ENCODE results near the gene NR1D2.

Gene NR1D2

DNA sequence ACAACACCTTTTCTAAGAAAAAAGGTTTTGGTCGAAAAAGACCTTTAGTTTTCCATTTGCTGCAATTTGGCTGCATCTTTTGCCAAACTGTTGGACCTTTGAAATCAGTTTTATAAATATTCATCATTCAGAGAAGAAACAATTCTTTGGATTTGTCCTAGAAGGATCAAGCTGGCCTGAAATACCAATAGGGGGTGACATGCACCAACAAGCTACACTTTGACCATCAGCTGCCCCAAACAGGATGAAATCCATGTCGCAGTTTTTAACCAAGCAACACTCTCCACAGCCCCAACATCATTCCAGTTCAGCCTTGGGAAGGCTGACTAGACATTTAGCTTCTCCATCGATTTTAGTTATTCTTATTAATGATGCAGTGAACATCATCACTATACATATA is 18.4 kb upstream of the NR1D2 start:
- no peak overlapping the region for H3K9ac ChIP-seq (ENCODE audit: low read depth in 1 of 2, low read length in 2 of 2)
- H3K27ac ChIP-seq (ENCODE audit: low read depth, low read length) = no peak overlapping the region
- H3K4me1 ChIP-seq (ENCODE audit: control insufficient read depth in 1 of 2, insufficient read depth in 2 of 2, low read length in 2 of 2) = no peaks in the 10 kb centered on the region
- H3K9me3 ChIP-seq (ENCODE audit: control insufficient read depth in 1 of 2, low read length in 2 of 2) = no peaks in the 10 kb centered on the region
- no peaks in the 10 kb centered on the region for H3K27me3 ChIP-seq (ENCODE audit: control insufficient read depth in 1 of 2, insufficient read depth in 2 of 2, low read length in 2 of 2)
- H3K36me3 ChIP-seq (ENCODE audit: control insufficient read depth in 1 of 2, insufficient read depth in 2 of 2, low read length in 2 of 2) = no peaks in the 10 kb centered on the region
- no peak overlapping the region for H3K4me3 ChIP-seq (ENCODE audit: low read depth in 1 of 2, low read length in 2 of 2)

DNA sequence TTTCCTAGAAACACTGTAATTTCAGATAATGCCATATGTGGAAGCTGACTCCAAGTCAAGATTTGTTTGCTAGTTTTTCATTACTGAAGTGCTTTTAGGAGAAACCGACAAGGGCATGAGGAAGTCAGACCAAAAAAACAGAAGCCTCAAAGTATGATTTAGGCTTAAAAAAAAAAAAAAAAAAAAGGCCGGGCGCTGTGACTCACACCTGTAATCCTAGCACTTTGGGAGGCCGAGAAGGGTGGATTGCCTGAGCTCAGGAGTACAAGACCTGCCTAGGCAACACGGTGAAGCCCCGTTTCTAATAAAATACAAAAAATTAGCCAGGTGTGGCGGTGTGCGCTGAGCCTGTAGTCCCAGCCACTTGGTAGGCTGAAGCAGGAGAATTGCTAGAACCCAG is 16.6 kb upstream of the NR1D2 start:
- Histone ChIP-seq H3K27ac (ENCODE audit: low read depth, low read length) (no peak overlapping the region), H3K27me3 (ENCODE audit: control insufficient read depth in 1 of 2, insufficient read depth in 2 of 2, low read length in 2 of 2) (no peaks in the 10 kb centered on the region), H3K4me3 (ENCODE audit: low read depth in 1 of 2, low read length in 2 of 2) (no peak overlapping the region), H3K9ac (ENCODE audit: low read depth in 1 of 2, low read length in 2 of 2) (no peak overlapping the region), H3K4me1 (ENCODE audit: control insufficient read depth in 1 of 2, insufficient read depth in 2 of 2, low read length in 2 of 2) (no peaks in the 10 kb centered on the region), H3K36me3 (ENCODE audit: control insufficient read depth in 1 of 2, insufficient read depth in 2 of 2, low read length in 2 of 2) (no peaks in the 10 kb centered on the region), H3K9me3 (ENCODE audit: control insufficient read depth in 1 of 2, low read length in 2 of 2) (no peaks in the 10 kb centered on the region)

DNA sequence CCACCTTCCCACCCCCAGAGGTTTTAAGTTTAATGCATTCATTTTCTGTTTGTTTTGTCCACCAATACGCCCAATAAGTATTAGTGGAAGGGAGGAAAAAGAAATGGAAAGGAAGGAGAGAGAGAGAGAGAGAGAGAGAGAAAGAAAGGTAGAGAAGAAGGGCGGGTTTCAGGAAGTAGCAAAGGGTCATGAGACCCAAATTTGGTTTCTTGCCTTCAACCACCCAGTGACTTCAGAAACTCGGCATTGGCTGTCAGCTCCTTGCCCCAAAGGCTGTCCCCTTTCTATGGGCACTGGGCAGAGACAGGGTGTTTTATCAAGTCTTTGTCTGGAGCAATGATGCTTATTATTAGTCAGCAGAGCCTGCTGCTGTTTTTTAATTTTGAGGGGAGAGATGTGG is 13.5 kb upstream of the NR1D2 start:
- Histone ChIP-seq H3K36me3 (ENCODE audit: control insufficient read depth in 1 of 2, insufficient read depth in 2 of 2, low read length in 2 of 2) (no peaks in the 10 kb centered on the region), H3K9me3 (ENCODE audit: control insufficient read depth in 1 of 2, low read length in 2 of 2) (no peaks in the 10 kb centered on the region), H3K27me3 (ENCODE audit: control insufficient read depth in 1 of 2, insufficient read depth in 2 of 2, low read length in 2 of 2) (peaks cover 0 to 3% of the 10 kb centered on the region in 2 donors), H3K4me3 (ENCODE audit: low read depth in 1 of 2, low read length in 2 of 2) (no peak overlapping the region), H3K27ac (ENCODE audit: low read depth, low read length) (no peak overlapping the region), H3K4me1 (ENCODE audit: control insufficient read depth in 1 of 2, insufficient read depth in 2 of 2, low read length in 2 of 2) (no peaks in the 10 kb centered on the region), H3K9ac (ENCODE audit: low read depth in 1 of 2, low read length in 2 of 2) (no peak overlapping the region)

GRCh38 chr3:23932571-23932970 is 12.5 kb upstream of the NR1D2 start:
- Histone ChIP-seq H3K4me1 (ENCODE audit: control insufficient read depth in 1 of 2, insufficient read depth in 2 of 2, low read length in 2 of 2) (no peaks in the 10 kb centered on the region), H3K9me3 (ENCODE audit: control insufficient read depth in 1 of 2, low read length in 2 of 2) (no peaks in the 10 kb centered on the region), H3K36me3 (ENCODE audit: control insufficient read depth in 1 of 2, insufficient read depth in 2 of 2, low read length in 2 of 2) (no peaks in the 10 kb centered on the region), H3K27me3 (ENCODE audit: control insufficient read depth in 1 of 2, insufficient read depth in 2 of 2, low read length in 2 of 2) (peaks cover 0 to 3% of the 10 kb centered on the region in 2 donors), H3K9ac (ENCODE audit: low read depth in 1 of 2, low read length in 2 of 2) (no peak overlapping the region), H3K27ac (ENCODE audit: low read depth, low read length) (no peak overlapping the region), H3K4me3 (ENCODE audit: low read depth in 1 of 2, low read length in 2 of 2) (no peak overlapping the region)

DNA sequence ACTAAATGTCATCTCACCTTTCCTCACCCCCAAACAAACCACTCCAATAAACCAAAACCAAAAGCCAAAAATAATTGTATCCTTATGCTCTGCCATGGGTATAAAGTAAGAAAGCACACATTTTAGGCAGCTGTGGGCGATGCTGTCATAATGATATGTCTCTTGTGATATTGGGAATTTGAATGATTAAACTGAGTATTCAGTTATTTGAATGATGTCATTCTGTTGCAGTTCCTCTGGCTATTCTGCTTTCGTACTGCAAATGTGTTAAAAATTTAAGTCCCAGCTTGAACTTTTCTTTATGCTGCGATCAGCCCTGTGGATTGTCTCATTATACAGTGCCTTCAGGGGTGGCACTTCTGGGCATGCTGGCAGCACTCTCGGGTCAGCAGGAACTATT is 10.8 kb upstream of the NR1D2 start:
- no peaks in the 10 kb centered on the region for H3K4me1 ChIP-seq (ENCODE audit: control insufficient read depth in 1 of 2, insufficient read depth in 2 of 2, low read length in 2 of 2)
- H3K4me3 ChIP-seq (ENCODE audit: low read depth in 1 of 2, low read length in 2 of 2) = no peak overlapping the region
- H3K27ac ChIP-seq (ENCODE audit: low read depth, low read length) = no peak overlapping the region
- H3K27me3 ChIP-seq (ENCODE audit: control insufficient read depth in 1 of 2, insufficient read depth in 2 of 2, low read length in 2 of 2) = peaks cover 0 to 3% of the 10 kb centered on the region in 2 donors
- H3K9ac ChIP-seq (ENCODE audit: low read depth in 1 of 2, low read length in 2 of 2) = no peak overlapping the region
- H3K9me3 ChIP-seq (ENCODE audit: control insufficient read depth in 1 of 2, low read length in 2 of 2) = no peaks in the 10 kb centered on the region
- no peaks in the 10 kb centered on the region for H3K36me3 ChIP-seq (ENCODE audit: control insufficient read depth in 1 of 2, insufficient read depth in 2 of 2, low read length in 2 of 2)

- H3K4me3 ChIP-seq (ENCODE audit: low read depth in 1 of 2, low read length in 2 of 2) = no peak overlapping the region
- H3K4me1 ChIP-seq (ENCODE audit: control insufficient read depth in 1 of 2, insufficient read depth in 2 of 2, low read length in 2 of 2) = no peaks in the 10 kb centered on the region
- no peak overlapping the region for H3K9ac ChIP-seq (ENCODE audit: low read depth in 1 of 2, low read length in 2 of 2)
- H3K27me3 ChIP-seq (ENCODE audit: control insufficient read depth in 1 of 2, insufficient read depth in 2 of 2, low read length in 2 of 2) = peaks cover 0 to 3% of the 10 kb centered on the region in 2 donors
- H3K9me3 ChIP-seq (ENCODE audit: control insufficient read depth in 1 of 2, low read length in 2 of 2) = no peaks in the 10 kb centered on the region
- no peaks in the 10 kb centered on the region for H3K36me3 ChIP-seq (ENCODE audit: control insufficient read depth in 1 of 2, insufficient read depth in 2 of 2, low read length in 2 of 2)
- H3K27ac ChIP-seq (ENCODE audit: low read depth, low read length) = no peak overlapping the region
Observed at GRCh38 chr3:23937296-23937695, 7.8 kb upstream of the NR1D2 start.

DNA sequence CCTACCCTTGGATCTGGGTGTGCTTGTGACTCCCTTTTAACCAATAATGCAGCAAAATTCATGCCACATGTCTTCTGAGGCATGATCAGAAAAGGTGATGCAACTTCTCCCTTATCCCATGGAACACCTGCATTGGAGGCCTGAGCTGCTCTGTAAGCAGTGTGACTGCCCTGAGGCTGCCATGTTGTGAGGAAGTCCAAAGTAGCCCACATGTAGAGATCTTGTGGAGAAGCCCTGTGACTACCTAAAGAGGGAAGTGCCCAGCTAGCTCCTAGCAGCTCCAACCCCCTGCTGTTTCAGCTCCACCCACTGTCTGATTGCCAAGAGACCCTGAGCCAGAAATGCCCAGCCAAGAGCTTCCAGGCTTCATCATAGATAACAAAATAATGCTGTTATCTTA is 6.4 kb upstream of the NR1D2 start:
- Histone ChIP-seq H3K4me3 (ENCODE audit: low read depth in 1 of 2, low read length in 2 of 2) (no peak overlapping the region), H3K27me3 (ENCODE audit: control insufficient read depth in 1 of 2, insufficient read depth in 2 of 2, low read length in 2 of 2) (peaks cover 0 to 7% of the 10 kb centered on the region in 2 donors), H3K9ac (ENCODE audit: low read depth in 1 of 2, low read length in 2 of 2) (no peak overlapping the region), H3K9me3 (ENCODE audit: control insufficient read depth in 1 of 2, low read length in 2 of 2) (no peaks in the 10 kb centered on the region), H3K4me1 (ENCODE audit: control insufficient read depth in 1 of 2, insufficient read depth in 2 of 2, low read length in 2 of 2) (no peaks in the 10 kb centered on the region), H3K27ac (ENCODE audit: low read depth, low read length) (no peak overlapping the region), H3K36me3 (ENCODE audit: control insufficient read depth in 1 of 2, insufficient read depth in 2 of 2, low read length in 2 of 2) (no peaks in the 10 kb centered on the region)

DNA sequence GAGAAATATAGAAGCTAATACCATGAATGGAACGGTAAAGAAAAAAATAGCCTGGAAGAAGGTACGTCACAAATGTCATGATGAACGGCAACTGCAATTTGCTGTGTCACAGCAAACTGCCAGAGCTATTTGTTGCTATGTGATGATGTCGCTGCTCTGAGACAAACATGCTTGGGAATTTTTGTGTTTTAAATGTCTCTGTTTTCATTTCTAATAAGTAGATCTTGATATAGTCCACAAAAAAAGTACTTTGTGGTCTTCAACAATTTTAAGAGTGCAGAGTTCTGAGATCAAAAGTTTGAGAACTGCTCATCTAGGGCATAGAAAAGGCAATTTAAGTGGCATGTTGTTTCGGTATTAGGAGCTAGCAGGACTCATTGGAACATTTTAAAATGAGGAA is 4.3 kb upstream of the NR1D2 start:
- no peaks in the 10 kb centered on the region for H3K9me3 ChIP-seq (ENCODE audit: control insufficient read depth in 1 of 2, low read length in 2 of 2)

DNA sequence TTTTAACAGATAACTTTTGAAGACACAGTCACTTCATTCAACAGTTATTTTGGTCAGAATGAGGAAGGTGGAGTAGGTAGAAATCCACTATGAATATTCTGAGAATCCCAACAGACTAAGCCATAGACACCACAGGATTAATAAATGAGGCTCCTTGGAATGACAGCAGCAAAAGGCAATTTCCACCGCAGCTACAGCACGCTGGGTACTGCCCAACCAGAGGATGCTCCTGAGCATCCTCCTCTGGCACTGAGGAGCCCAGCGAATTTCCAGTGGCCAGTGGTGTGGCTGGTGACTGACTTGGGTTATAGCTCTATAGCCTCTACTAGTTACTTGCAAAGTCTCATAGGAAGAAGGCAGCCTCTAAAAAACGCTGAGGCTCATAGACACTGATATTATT is 3.6 kb upstream of the NR1D2 start:
- no peaks in the 10 kb centered on the region for H3K36me3 ChIP-seq (ENCODE audit: control insufficient read depth in 1 of 2, insufficient read depth in 2 of 2, low read length in 2 of 2)
- peaks cover 6 to 8% of the 10 kb centered on the region in 2 donors for H3K4me1 ChIP-seq (ENCODE audit: control insufficient read depth in 1 of 2, insufficient read depth in 2 of 2, low read length in 2 of 2)
- no peak overlapping the region for H3K27ac ChIP-seq (ENCODE audit: low read depth, low read length)
- no peaks in the 10 kb centered on the region for H3K9me3 ChIP-seq (ENCODE audit: control insufficient read depth in 1 of 2, low read length in 2 of 2)
- peaks cover 0 to 11% of the 10 kb centered on the region in 2 donors for H3K27me3 ChIP-seq (ENCODE audit: control insufficient read depth in 1 of 2, insufficient read depth in 2 of 2, low read length in 2 of 2)
- H3K4me3 ChIP-seq (ENCODE audit: low read depth in 1 of 2, low read length in 2 of 2) = no peak overlapping the region
- no peak overlapping the region for H3K9ac ChIP-seq (ENCODE audit: low read depth in 1 of 2, low read length in 2 of 2)

More for the DNA sequence above, 4.3 kb upstream of the NR1D2 start:
- no peak overlapping the region for H3K4me3 ChIP-seq (ENCODE audit: low read depth in 1 of 2, low read length in 2 of 2)
- H3K27ac ChIP-seq (ENCODE audit: low read depth, low read length) = no peak overlapping the region
- H3K9ac ChIP-seq (ENCODE audit: low read depth in 1 of 2, low read length in 2 of 2) = no peak overlapping the region
- H3K36me3 ChIP-seq (ENCODE audit: control insufficient read depth in 1 of 2, insufficient read depth in 2 of 2, low read length in 2 of 2) = no peaks in the 10 kb centered on the region
- peaks cover 6 to 7% of the 10 kb centered on the region in 2 donors for H3K4me1 ChIP-seq (ENCODE audit: control insufficient read depth in 1 of 2, insufficient read depth in 2 of 2, low read length in 2 of 2)
- H3K27me3 ChIP-seq (ENCODE audit: control insufficient read depth in 1 of 2, insufficient read depth in 2 of 2, low read length in 2 of 2) = peaks cover 0 to 14% of the 10 kb centered on the region in 2 donors

GRCh38 chr3:23942546-23942945 is 2.5 kb upstream of the NR1D2 start:
- no peak overlapping the region for H3K4me3 ChIP-seq (ENCODE audit: low read depth in 1 of 2, low read length in 2 of 2)
- H3K36me3 ChIP-seq (ENCODE audit: control insufficient read depth in 1 of 2, insufficient read depth in 2 of 2, low read length in 2 of 2) = no peaks in the 10 kb centered on the region
- peaks cover 0 to 11% of the 10 kb centered on the region in 2 donors for H3K27me3 ChIP-seq (ENCODE audit: control insufficient read depth in 1 of 2, insufficient read depth in 2 of 2, low read length in 2 of 2)
- H3K9me3 ChIP-seq (ENCODE audit: control insufficient read depth in 1 of 2, low read length in 2 of 2) = no peaks in the 10 kb centered on the region
- H3K4me1 ChIP-seq (ENCODE audit: control insufficient read depth in 1 of 2, insufficient read depth in 2 of 2, low read length in 2 of 2) = peaks cover 17 to 19% of the 10 kb centered on the region in 2 donors
- no peak overlapping the region for H3K9ac ChIP-seq (ENCODE audit: low read depth in 1 of 2, low read length in 2 of 2)
- no peak overlapping the region for H3K27ac ChIP-seq (ENCODE audit: low read depth, low read length)

Data from duodenal mucosa (tissue), 2 donors.